Measurements from ENCODE around the gene CRYBB3.

The CRYBB3 gene

GRCh38 chr22:25187469-25187868 is 12.2 kb upstream of the CRYBB3 start:
- peaks cover 0 to 44% (median 32%) of the 10 kb centered on the region in 5 donors for H3K36me3 ChIP-seq (ENCODE audit: control insufficient read depth in 5 of 5, insufficient read depth in 5 of 5, low read length in 5 of 5)
- H3K9ac ChIP-seq (ENCODE audit: low read length in 5 of 5), result no peak overlapping the region
- peaks cover 3 to 16% (median 7%) of the 10 kb centered on the region in 5 donors for H3K4me1 ChIP-seq (ENCODE audit: control insufficient read depth in 5 of 5, insufficient read depth in 5 of 5, low read length in 5 of 5)
- H3K27ac ChIP-seq (ENCODE audit: low read depth, low read length), result no peak overlapping the region
- no peak overlapping the region for H3K4me3 ChIP-seq (ENCODE audit: low read depth in 1 of 5, low read length in 5 of 5)
- no peaks in the 10 kb centered on the region for H3K27me3 ChIP-seq (ENCODE audit: control insufficient read depth in 5 of 5, insufficient read depth in 4 of 5, low read length in 5 of 5)
- H3K9me3 ChIP-seq (ENCODE audit: control insufficient read depth in 5 of 5, low read length in 5 of 5), result no peaks in the 10 kb centered on the region

GRCh38 chr22:25192406-25192805 is 7.3 kb upstream of the CRYBB3 start:
- no peak overlapping the region for H3K4me3 ChIP-seq (ENCODE audit: low read depth in 1 of 5, low read length in 5 of 5)
- no peak overlapping the region for H3K27ac ChIP-seq (ENCODE audit: low read depth, low read length)
- H3K27me3 ChIP-seq (ENCODE audit: control insufficient read depth in 5 of 5, insufficient read depth in 4 of 5, low read length in 5 of 5), result no peaks in the 10 kb centered on the region
- H3K36me3 ChIP-seq (ENCODE audit: control insufficient read depth in 5 of 5, insufficient read depth in 5 of 5, low read length in 5 of 5), result peaks cover 0 to 39% (median 20%) of the 10 kb centered on the region in 5 donors
- H3K9ac ChIP-seq (ENCODE audit: low read length in 5 of 5), result no peak overlapping the region
- H3K4me1 ChIP-seq (ENCODE audit: control insufficient read depth in 5 of 5, insufficient read depth in 5 of 5, low read length in 5 of 5), result peaks cover 0 to 2% (median 0%) of the 10 kb centered on the region in 5 donors
- H3K9me3 ChIP-seq (ENCODE audit: control insufficient read depth in 5 of 5, low read length in 5 of 5), result no peaks in the 10 kb centered on the region

- no peak overlapping the region for H3K27ac ChIP-seq (ENCODE audit: low read depth, low read length)
- H3K9me3 ChIP-seq (ENCODE audit: control insufficient read depth in 5 of 5, low read length in 5 of 5), result no peaks in the 10 kb centered on the region
- peaks cover 0 to 4% (median 0%) of the 10 kb centered on the region in 5 donors for H3K4me1 ChIP-seq (ENCODE audit: control insufficient read depth in 5 of 5, insufficient read depth in 5 of 5, low read length in 5 of 5)
- H3K27me3 ChIP-seq (ENCODE audit: control insufficient read depth in 5 of 5, insufficient read depth in 4 of 5, low read length in 5 of 5), result no peaks in the 10 kb centered on the region
- peaks cover 0 to 46% (median 28%) of the 10 kb centered on the region in 5 donors for H3K36me3 ChIP-seq (ENCODE audit: control insufficient read depth in 5 of 5, insufficient read depth in 5 of 5, low read length in 5 of 5)
- no peak overlapping the region for H3K4me3 ChIP-seq (ENCODE audit: low read depth in 1 of 5, low read length in 5 of 5)
- H3K9ac ChIP-seq (ENCODE audit: low read length in 5 of 5), result no peak overlapping the region
Measured at GRCh38 chr22:25193130-25193529, 6.5 kb upstream of the CRYBB3 start.

- no peaks in the 10 kb centered on the region for H3K9me3 ChIP-seq (ENCODE audit: control insufficient read depth in 5 of 5, low read length in 5 of 5)
- H3K4me3 ChIP-seq (ENCODE audit: low read depth in 1 of 5, low read length in 5 of 5), result no peak overlapping the region
- no peak overlapping the region for H3K9ac ChIP-seq (ENCODE audit: low read length in 5 of 5)
- H3K27ac ChIP-seq (ENCODE audit: low read depth, low read length), result no peak overlapping the region
- peaks cover 0 to 4% (median 0%) of the 10 kb centered on the region in 5 donors for H3K4me1 ChIP-seq (ENCODE audit: control insufficient read depth in 5 of 5, insufficient read depth in 5 of 5, low read length in 5 of 5)
- no peaks in the 10 kb centered on the region for H3K27me3 ChIP-seq (ENCODE audit: control insufficient read depth in 5 of 5, insufficient read depth in 4 of 5, low read length in 5 of 5)
- H3K36me3 ChIP-seq (ENCODE audit: control insufficient read depth in 5 of 5, insufficient read depth in 5 of 5, low read length in 5 of 5), result peaks cover 0 to 47% (median 29%) of the 10 kb centered on the region in 5 donors
Measured at GRCh38 chr22:25193548-25193947, 6.1 kb upstream of the CRYBB3 start.

- Histone ChIP-seq H3K27ac (ENCODE audit: low read depth, low read length) (no peak overlapping the region), H3K36me3 (ENCODE audit: control insufficient read depth in 5 of 5, insufficient read depth in 5 of 5, low read length in 5 of 5) (peaks cover 0 to 39% (median 26%) of the 10 kb centered on the region in 5 donors), H3K9ac (ENCODE audit: low read length in 5 of 5) (no peak overlapping the region), H3K9me3 (ENCODE audit: control insufficient read depth in 5 of 5, low read length in 5 of 5) (no peaks in the 10 kb centered on the region), H3K4me1 (ENCODE audit: control insufficient read depth in 5 of 5, insufficient read depth in 5 of 5, low read length in 5 of 5) (peaks cover 0 to 4% (median 0%) of the 10 kb centered on the region in 5 donors), H3K4me3 (ENCODE audit: low read depth in 1 of 5, low read length in 5 of 5) (no peak overlapping the region), H3K27me3 (ENCODE audit: control insufficient read depth in 5 of 5, insufficient read depth in 4 of 5, low read length in 5 of 5) (no peaks in the 10 kb centered on the region)
Measured at GRCh38 chr22:25196326-25196725, 3.3 kb upstream of the CRYBB3 start.

GRCh38 chr22:25197340-25197739 is 2.3 kb upstream of the CRYBB3 start:
- Histone ChIP-seq H3K27me3 (ENCODE audit: control insufficient read depth in 5 of 5, insufficient read depth in 4 of 5, low read length in 5 of 5) (no peaks in the 10 kb centered on the region), H3K9me3 (ENCODE audit: control insufficient read depth in 5 of 5, low read length in 5 of 5) (no peaks in the 10 kb centered on the region), H3K9ac (ENCODE audit: low read length in 5 of 5) (no peak overlapping the region), H3K4me1 (ENCODE audit: control insufficient read depth in 5 of 5, insufficient read depth in 5 of 5, low read length in 5 of 5) (peaks cover 0 to 4% (median 0%) of the 10 kb centered on the region in 5 donors), H3K4me3 (ENCODE audit: low read depth in 1 of 5, low read length in 5 of 5) (no peak overlapping the region), H3K36me3 (ENCODE audit: control insufficient read depth in 5 of 5, insufficient read depth in 5 of 5, low read length in 5 of 5) (peaks cover 0 to 32% (median 20%) of the 10 kb centered on the region in 5 donors), H3K27ac (ENCODE audit: low read depth, low read length) (no peak overlapping the region)

GRCh38 chr22:25200967-25201366 is 1.3 kb downstream of the CRYBB3 start:
- no peak overlapping the region for H3K4me3 ChIP-seq (ENCODE audit: low read depth in 1 of 5, low read length in 5 of 5)
- peaks cover 0 to 4% (median 0%) of the 10 kb centered on the region in 5 donors for H3K4me1 ChIP-seq (ENCODE audit: control insufficient read depth in 5 of 5, insufficient read depth in 5 of 5, low read length in 5 of 5)
- no peaks in the 10 kb centered on the region for H3K27me3 ChIP-seq (ENCODE audit: control insufficient read depth in 5 of 5, insufficient read depth in 4 of 5, low read length in 5 of 5)
- H3K9ac ChIP-seq (ENCODE audit: low read length in 5 of 5), result no peak overlapping the region
- peaks cover 0 to 18% (median 13%) of the 10 kb centered on the region in 5 donors for H3K36me3 ChIP-seq (ENCODE audit: control insufficient read depth in 5 of 5, insufficient read depth in 5 of 5, low read length in 5 of 5)
- no peak overlapping the region for H3K27ac ChIP-seq (ENCODE audit: low read depth, low read length)
- H3K9me3 ChIP-seq (ENCODE audit: control insufficient read depth in 5 of 5, low read length in 5 of 5), result no peaks in the 10 kb centered on the region

- Histone ChIP-seq H3K4me1 (ENCODE audit: control insufficient read depth in 5 of 5, insufficient read depth in 5 of 5, low read length in 5 of 5) (peaks cover 0 to 4% (median 0%) of the 10 kb centered on the region in 5 donors), H3K9ac (ENCODE audit: low read length in 5 of 5) (no peak overlapping the region), H3K4me3 (ENCODE audit: low read depth in 1 of 5, low read length in 5 of 5) (no peak overlapping the region), H3K27ac (ENCODE audit: low read depth, low read length) (no peak overlapping the region), H3K36me3 (ENCODE audit: control insufficient read depth in 5 of 5, insufficient read depth in 5 of 5, low read length in 5 of 5) (peaks cover 0 to 14% (median 10%) of the 10 kb centered on the region in 5 donors), H3K9me3 (ENCODE audit: control insufficient read depth in 5 of 5, low read length in 5 of 5) (no peaks in the 10 kb centered on the region), H3K27me3 (ENCODE audit: control insufficient read depth in 5 of 5, insufficient read depth in 4 of 5, low read length in 5 of 5) (no peaks in the 10 kb centered on the region)
Measured at GRCh38 chr22:25201557-25202273, 2.1 kb downstream of the CRYBB3 start.

GRCh38 chr22:25202290-25202921 is 2.7 kb downstream of the CRYBB3 start:
- peaks cover 0 to 1% (median 0%) of the 10 kb centered on the region in 5 donors for H3K4me1 ChIP-seq (ENCODE audit: control insufficient read depth in 5 of 5, insufficient read depth in 5 of 5, low read length in 5 of 5)
- no peak overlapping the region for H3K27ac ChIP-seq (ENCODE audit: low read depth, low read length)
- H3K27me3 ChIP-seq (ENCODE audit: control insufficient read depth in 5 of 5, insufficient read depth in 4 of 5, low read length in 5 of 5), result no peaks in the 10 kb centered on the region
- peaks cover 0 to 11% (median 8%) of the 10 kb centered on the region in 5 donors for H3K36me3 ChIP-seq (ENCODE audit: control insufficient read depth in 5 of 5, insufficient read depth in 5 of 5, low read length in 5 of 5)
- no peaks in the 10 kb centered on the region for H3K9me3 ChIP-seq (ENCODE audit: control insufficient read depth in 5 of 5, low read length in 5 of 5)
- no peak overlapping the region for H3K9ac ChIP-seq (ENCODE audit: low read length in 5 of 5)
- no peak overlapping the region for H3K4me3 ChIP-seq (ENCODE audit: low read depth in 1 of 5, low read length in 5 of 5)

- H3K9me3 ChIP-seq (ENCODE audit: control insufficient read depth in 5 of 5, low read length in 5 of 5), result no peaks in the 10 kb centered on the region
- H3K36me3 ChIP-seq (ENCODE audit: control insufficient read depth in 5 of 5, insufficient read depth in 5 of 5, low read length in 5 of 5), result peaks cover 0 to 11% (median 1%) of the 10 kb centered on the region in 5 donors
- no peak overlapping the region for H3K27ac ChIP-seq (ENCODE audit: low read depth, low read length)
- no peaks in the 10 kb centered on the region for H3K27me3 ChIP-seq (ENCODE audit: control insufficient read depth in 5 of 5, insufficient read depth in 4 of 5, low read length in 5 of 5)
- no peaks in the 10 kb centered on the region for H3K4me1 ChIP-seq (ENCODE audit: control insufficient read depth in 5 of 5, insufficient read depth in 5 of 5, low read length in 5 of 5)
- H3K4me3 ChIP-seq (ENCODE audit: low read depth in 1 of 5, low read length in 5 of 5), result no peak overlapping the region
- no peak overlapping the region for H3K9ac ChIP-seq (ENCODE audit: low read length in 5 of 5)
Measured at GRCh38 chr22:25203082-25203481, 3.4 kb downstream of the CRYBB3 start.
